ENCODE measurements around the gene ZPR1.
"Not testable (repeated sequence)": the region's sequence is repeated elsewhere in the genome, so short reads cannot be mapped to it uniquely, and the experiment has no call there.

ZPR1 gene, protein sequence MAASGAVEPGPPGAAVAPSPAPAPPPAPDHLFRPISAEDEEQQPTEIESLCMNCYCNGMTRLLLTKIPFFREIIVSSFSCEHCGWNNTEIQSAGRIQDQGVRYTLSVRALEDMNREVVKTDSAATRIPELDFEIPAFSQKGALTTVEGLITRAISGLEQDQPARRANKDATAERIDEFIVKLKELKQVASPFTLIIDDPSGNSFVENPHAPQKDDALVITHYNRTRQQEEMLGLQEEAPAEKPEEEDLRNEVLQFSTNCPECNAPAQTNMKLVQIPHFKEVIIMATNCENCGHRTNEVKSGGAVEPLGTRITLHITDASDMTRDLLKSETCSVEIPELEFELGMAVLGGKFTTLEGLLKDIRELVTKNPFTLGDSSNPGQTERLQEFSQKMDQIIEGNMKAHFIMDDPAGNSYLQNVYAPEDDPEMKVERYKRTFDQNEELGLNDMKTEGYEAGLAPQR

GRCh38 chr11:116787786-116788486 lies at the start of gene ZPR1:
Gene ZPR1 (minus strand): TSS chr11:116788023. CDS start chr11:116787990, 33 bp downstream.
- no peak for DNase-seq (ENCODE audit: low read depth, low spot score)

GRCh38 chr11:116836632-116836991 lies 48.8 kb upstream of the ZPR1 start:
- no peak for DNase-seq (ENCODE audit: low read depth, low spot score)

DNA sequence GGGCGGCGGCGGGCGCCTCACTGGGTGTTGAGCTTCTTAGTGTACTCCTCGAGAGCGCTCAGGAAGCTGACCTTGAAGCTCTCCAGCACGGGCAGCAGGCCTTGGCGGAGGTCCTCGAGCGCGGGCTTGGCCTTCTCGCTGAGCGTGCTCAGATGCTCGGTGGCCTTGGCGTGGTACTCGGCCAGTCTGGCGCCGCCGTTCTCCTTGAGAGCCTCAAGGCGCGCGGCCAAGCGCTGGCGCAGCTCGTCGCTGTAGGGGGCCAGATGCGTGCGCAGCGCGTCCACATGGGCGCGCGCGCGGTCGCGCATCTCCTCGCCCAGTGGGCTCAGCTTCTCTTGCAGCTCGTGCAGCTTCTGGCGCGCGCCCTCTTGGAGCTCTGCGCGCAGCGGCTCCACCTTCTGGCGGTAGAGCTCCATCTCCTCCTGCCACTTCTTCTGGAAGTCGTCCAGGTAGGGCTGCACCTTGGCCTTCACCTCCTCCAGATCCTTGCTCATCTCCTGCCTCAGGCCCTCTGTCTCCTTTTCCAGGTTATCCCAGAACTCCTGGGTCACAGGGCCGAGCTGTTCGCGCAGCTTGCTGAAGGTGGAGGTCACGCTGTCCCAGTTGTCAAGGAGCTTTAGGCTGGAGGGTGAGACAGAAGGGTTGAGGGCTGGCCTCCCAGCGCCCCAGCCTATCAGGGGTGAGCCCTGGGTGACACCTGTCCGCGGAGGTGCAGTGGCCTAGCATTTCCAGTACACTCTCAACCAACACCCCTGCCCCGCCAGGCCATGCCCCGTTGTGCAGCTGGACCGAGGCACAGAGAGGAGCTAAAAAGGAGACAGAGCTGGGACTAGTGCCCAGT lies 48.2 kb upstream of the ZPR1 start:
- DNase-seq (ENCODE audit: low read depth, low spot score), result peak; percentile 92

- no peak for DNase-seq (ENCODE audit: low read depth, low spot score)
Observed at GRCh38 chr11:116835042-116835772, 47.4 kb upstream of the ZPR1 start.

GRCh38 chr11:116834535-116835041 lies 46.8 kb upstream of the ZPR1 start:
- not testable (repeated sequence) for DNase-seq (ENCODE audit: low read depth, low spot score)

DNA sequence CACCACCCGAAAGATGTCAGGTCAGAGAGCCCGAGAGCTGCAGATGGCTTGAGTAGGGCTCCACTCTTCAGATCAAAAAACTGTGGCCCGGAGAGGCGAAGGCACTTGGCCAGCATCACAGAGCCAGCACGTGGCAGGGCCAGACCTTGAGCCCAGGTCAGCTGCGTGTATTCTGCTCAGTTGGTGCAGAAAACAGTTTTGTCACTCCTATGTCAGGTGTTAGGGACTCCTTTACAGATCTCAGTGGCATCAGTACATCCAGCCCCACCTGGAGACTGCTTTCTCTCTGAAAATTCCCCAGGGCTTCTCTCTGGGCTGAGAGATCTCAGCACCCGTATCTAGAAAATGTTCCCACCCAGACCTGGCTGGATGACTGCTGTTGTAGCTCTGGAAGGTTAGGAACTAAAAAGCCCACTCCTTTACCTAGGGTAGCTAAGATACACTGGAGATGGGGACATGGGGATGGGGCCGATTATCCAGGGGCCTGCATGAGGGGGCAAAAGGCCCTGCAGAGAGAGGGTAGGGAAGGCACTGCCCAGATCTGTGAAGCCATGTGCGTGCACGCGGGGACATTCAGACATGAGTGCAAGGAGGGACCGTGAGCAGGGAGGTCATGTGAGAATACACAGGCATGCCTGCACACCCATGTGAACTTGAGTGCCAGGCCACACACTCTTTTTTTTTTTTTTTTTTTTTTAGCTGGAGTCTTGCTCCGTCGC lies 46.2 kb upstream of the ZPR1 start:
- no peak for DNase-seq (ENCODE audit: low read depth, low spot score)

DNA sequence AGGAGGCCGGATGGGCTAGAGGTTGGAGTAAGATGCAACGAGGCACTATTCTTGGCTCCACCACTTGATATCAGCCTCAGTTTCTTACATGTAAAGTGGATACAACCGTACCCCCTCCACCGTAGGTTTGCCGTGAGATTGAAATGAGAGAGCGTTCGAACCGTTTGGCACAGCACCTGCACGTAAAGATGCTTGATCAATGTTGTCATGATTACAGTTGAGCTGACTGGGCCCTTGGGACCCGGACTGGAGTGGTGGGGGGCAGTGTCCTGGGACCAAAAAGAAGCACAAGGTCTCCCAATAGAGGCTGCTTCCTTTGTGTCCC lies 45.6 kb upstream of the ZPR1 start:
- no peak for DNase-seq (ENCODE audit: low read depth, low spot score)

GRCh38 chr11:116832350-116833290 lies 44.8 kb upstream of the ZPR1 start:
- no peak for DNase-seq (ENCODE audit: low read depth, low spot score)

GRCh38 chr11:116831790-116832349 lies 44.0 kb upstream of the ZPR1 start:
- no peak for DNase-seq (ENCODE audit: low read depth, low spot score)

DNA sequence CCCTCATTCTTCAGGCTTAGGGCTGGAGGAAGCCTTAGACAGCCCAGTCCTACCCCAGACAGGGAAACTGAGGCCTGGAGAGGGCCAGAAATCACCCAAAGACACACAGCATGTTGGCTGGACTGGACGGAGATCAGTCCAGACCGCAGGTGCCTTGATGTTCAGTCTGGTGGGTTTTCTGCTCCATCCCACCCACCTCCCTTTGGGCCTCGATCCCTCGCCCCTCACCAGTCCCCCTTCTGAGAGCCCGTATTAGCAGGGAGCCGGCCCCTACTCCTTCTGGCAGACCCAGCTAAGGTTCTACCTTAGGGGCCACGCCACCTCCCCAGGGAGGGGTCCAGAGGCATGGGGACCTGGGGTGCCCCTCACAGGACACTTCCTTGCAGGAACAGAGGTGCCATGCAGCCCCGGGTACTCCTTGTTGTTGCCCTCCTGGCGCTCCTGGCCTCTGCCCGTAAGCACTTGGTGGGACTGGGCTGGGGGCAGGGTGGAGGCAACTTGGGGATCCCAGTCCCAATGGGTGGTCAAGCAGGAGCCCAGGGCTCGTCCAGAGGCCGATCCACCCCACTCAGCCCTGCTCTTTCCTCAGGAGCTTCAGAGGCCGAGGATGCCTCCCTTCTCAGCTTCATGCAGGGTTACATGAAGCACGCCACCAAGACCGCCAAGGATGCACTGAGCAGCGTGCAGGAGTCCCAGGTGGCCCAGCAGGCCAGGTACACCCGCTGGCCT lies 42.5 kb upstream of the ZPR1 start:
- no peak for DNase-seq (ENCODE audit: low read depth, low spot score)

- no peak for DNase-seq (ENCODE audit: low read depth, low spot score)
Observed at GRCh38 chr11:116829525-116830183, 41.8 kb upstream of the ZPR1 start, which contains the start of gene APOC3. Gene APOC3 (plus strand): TSS chr11:116829907. CDS start chr11:116830583, 676 bp downstream.

GRCh38 chr11:116828632-116829524 lies 41.1 kb upstream of the ZPR1 start:
- no peak for DNase-seq (ENCODE audit: low read depth, low spot score)

DNA sequence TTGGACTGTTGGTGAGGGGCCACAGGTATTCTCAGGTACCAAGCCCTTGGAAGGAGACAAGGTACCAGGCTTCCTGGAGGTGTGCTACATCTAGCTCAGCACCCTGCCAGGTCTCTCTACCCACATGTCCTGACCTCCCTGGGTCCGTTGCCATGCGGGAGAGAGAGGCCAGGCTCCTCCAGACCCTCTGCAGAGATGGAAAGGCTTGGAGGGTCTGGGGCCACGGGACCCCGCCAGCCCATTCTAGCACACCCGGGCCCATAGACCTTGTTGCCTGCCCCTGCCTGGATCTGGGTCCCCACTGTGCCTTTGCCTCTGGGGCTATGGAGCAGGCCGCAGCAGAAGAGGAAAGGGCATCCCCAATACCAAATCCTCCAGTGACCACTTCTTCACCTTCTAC lies 39.6 kb upstream of the ZPR1 start:
- DNase-seq (ENCODE audit: low read depth, low spot score), result no peak

- DNase-seq (ENCODE audit: low read depth, low spot score), result no peak
Observed at GRCh38 chr11:116826751-116827431, 39.1 kb upstream of the ZPR1 start.

- DNase-seq (ENCODE audit: low read depth, low spot score), result no peak
Observed at GRCh38 chr11:116825854-116826750, 38.3 kb upstream of the ZPR1 start.

Data from brain pericyte (primary cell).